ENCODE measurements around the gene TMUB1.

The TMUB1 gene

DNA sequence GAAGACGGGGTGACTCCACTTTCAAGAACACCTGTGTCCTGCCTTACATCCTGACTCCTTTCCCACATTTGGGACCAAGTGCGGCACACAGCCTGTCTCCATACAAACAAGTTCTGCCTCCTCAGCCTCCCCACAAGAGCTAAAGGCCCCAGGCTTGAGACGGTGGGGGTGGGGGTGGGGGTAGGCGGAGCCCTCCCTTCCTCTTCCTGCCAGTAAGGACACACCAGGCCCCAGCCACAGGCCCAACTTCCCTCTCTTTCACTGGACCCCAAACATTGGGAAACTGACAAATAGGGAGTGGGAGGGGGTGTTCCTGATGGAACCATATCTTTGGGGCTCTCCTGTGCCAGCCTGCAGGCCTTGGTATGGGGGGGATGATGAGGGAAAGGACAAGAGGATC, 30.2 kb downstream of the TMUB1 start:
- no peaks in the 10 kb centered on the region for H3K9me3 ChIP-seq (ENCODE audit: insufficient read depth, low read length)
- H3K36me3 ChIP-seq (replicated peaks; ENCODE audit: low read depth, low read length), result no peaks in the 10 kb centered on the region
- TF ChIP-seq CTCF (IDR thresholded peaks at IDR 0.05; ENCODE audit: low read depth, low read length), result no peak
- TF ChIP-seq EZH2phosphoT487 (IDR thresholded peaks at IDR 0.05; ENCODE audit: low read depth), result no peak
- H3K27me3 ChIP-seq (ENCODE audit: low read depth, low read length), result no peaks in the 10 kb centered on the region
- peaks cover 4% of the 10 kb centered on the region; the same call in 1 of the 2 replicates for H3K4me1 ChIP-seq (ENCODE audit: low read length)
- H3K79me2 ChIP-seq (ENCODE audit: low read length), result no peaks in the 10 kb centered on the region
- H2AFZ ChIP-seq (ENCODE audit: low read depth, low read length), result no peak overlapping the region
- no peak overlapping the region for H3K4me3 ChIP-seq (ENCODE audit: low read length)
- H3K9ac ChIP-seq (ENCODE audit: low read length), result no peak overlapping the region
- H4K20me1 ChIP-seq (ENCODE audit: insufficient read depth, low read length), result no peaks in the 10 kb centered on the region
- no peak overlapping the region for H3K4me2 ChIP-seq (ENCODE audit: low read length)
- no peak overlapping the region for H3K27ac ChIP-seq (ENCODE audit: low read length)

- no peaks in the 10 kb centered on the region for H3K27me3 ChIP-seq (ENCODE audit: low read depth, low read length)
- H2AFZ ChIP-seq (ENCODE audit: low read depth, low read length), result no peak overlapping the region
- TF ChIP-seq CTCF (IDR thresholded peaks at IDR 0.05; ENCODE audit: low read depth, low read length) (no peak), EZH2phosphoT487 (IDR thresholded peaks at IDR 0.05; ENCODE audit: low read depth) (no peak)
- H3K4me2 ChIP-seq (ENCODE audit: low read length), result no peak overlapping the region
- H4K20me1 ChIP-seq (ENCODE audit: insufficient read depth, low read length), result no peaks in the 10 kb centered on the region
- H3K9me3 ChIP-seq (ENCODE audit: insufficient read depth, low read length), result no peaks in the 10 kb centered on the region
- no peak overlapping the region for H3K9ac ChIP-seq (ENCODE audit: low read length)
- no peaks in the 10 kb centered on the region for H3K4me1 ChIP-seq (ENCODE audit: low read length)
- H3K27ac ChIP-seq (ENCODE audit: low read length), result no peak overlapping the region
- H3K4me3 ChIP-seq (ENCODE audit: low read length), result no peak overlapping the region
- no peaks in the 10 kb centered on the region for H3K36me3 ChIP-seq (replicated peaks; ENCODE audit: low read depth, low read length)
- no peaks in the 10 kb centered on the region for H3K79me2 ChIP-seq (ENCODE audit: low read length)
Measured at GRCh38 chr7:151051108-151051507, 32.2 kb downstream of the TMUB1 start.

- H3K4me2 ChIP-seq (ENCODE audit: low read length), result no peak overlapping the region
- H2AFZ ChIP-seq (ENCODE audit: low read depth, low read length), result no peak overlapping the region
- no peak overlapping the region for H3K27ac ChIP-seq (ENCODE audit: low read length)
- H3K27me3 ChIP-seq (ENCODE audit: low read depth, low read length), result no peaks in the 10 kb centered on the region
- H3K4me3 ChIP-seq (ENCODE audit: low read length), result no peak overlapping the region
- no peaks in the 10 kb centered on the region for H3K4me1 ChIP-seq (ENCODE audit: low read length)
- no peaks in the 10 kb centered on the region for H3K36me3 ChIP-seq (replicated peaks; ENCODE audit: low read depth, low read length)
- no peak overlapping the region for H3K9ac ChIP-seq (ENCODE audit: low read length)
- H3K9me3 ChIP-seq (ENCODE audit: insufficient read depth, low read length), result no peaks in the 10 kb centered on the region
- H4K20me1 ChIP-seq (ENCODE audit: insufficient read depth, low read length), result no peaks in the 10 kb centered on the region
- TF ChIP-seq EZH2phosphoT487 (IDR thresholded peaks at IDR 0.05; ENCODE audit: low read depth) (no peak), CTCF (IDR thresholded peaks at IDR 0.05; ENCODE audit: low read depth, low read length) (no peak)
- H3K79me2 ChIP-seq (ENCODE audit: low read length), result no peaks in the 10 kb centered on the region
Measured at GRCh38 chr7:151048911-151049463, 34.3 kb downstream of the TMUB1 start.

GRCh38 chr7:151047976-151048815, 35.1 kb downstream of the TMUB1 start, which contains the start of gene ASIC3:
Gene ASIC3, plus strand, starts transcription at chr7:151048531. Its CDS starts 355 bp downstream, at chr7:151048886.
- no peak within 1 kb of the TSS for H2AFZ ChIP-seq (ENCODE audit: low read depth, low read length)
- H3K4me3 ChIP-seq (ENCODE audit: low read length), result no peak within 1 kb of the TSS
- H4K20me1 ChIP-seq (ENCODE audit: insufficient read depth, low read length), result no peaks in the 10 kb centered on the region
- no peaks in the 10 kb centered on the region for H3K36me3 ChIP-seq (replicated peaks; ENCODE audit: low read depth, low read length)
- H3K27ac ChIP-seq (ENCODE audit: low read length), result no peak within 1 kb of the TSS
- H3K27me3 ChIP-seq (ENCODE audit: low read depth, low read length), result no peaks in the 10 kb centered on the region
- no peaks in the 10 kb centered on the region for H3K79me2 ChIP-seq (ENCODE audit: low read length)
- H3K4me1 ChIP-seq (ENCODE audit: low read length), result no peaks in the 10 kb centered on the region
- no peaks in the 10 kb centered on the region for H3K9me3 ChIP-seq (ENCODE audit: insufficient read depth, low read length)
- no peak within 1 kb of the TSS for H3K9ac ChIP-seq (ENCODE audit: low read length)
- TF ChIP-seq EZH2phosphoT487 (IDR thresholded peaks at IDR 0.05; ENCODE audit: low read depth) (no peak), CTCF (IDR thresholded peaks at IDR 0.05; ENCODE audit: low read depth, low read length) (no peak)
- H3K4me2 ChIP-seq (ENCODE audit: low read length), result no peak within 1 kb of the TSS

All from OCI-LY3 (cell line).